Fibroblast of lung (primary cell): ENCODE measurements around the gene ZNF334. TPM values are rescaled to one million over a fixed set of nuclear protein-coding genes. Genes with fewer than 3 reads are reported as not detected.

Experiments
- DNase-seq, 2 donors: peaks; one replicate each; pipeline versions ENCODE4 v3.0.0 to v3.0.0-alpha.2; 2010; ENCODE audit warnings: low read depth in 2 of 2
- H2AFZ ChIP-seq: 2 replicates; pipeline ENCODE4 v1.5.1; 2012; ENCODE audit warnings: low read length, control low read depth, inconsistent platforms
- H3K27ac ChIP-seq: 2 replicates; pipeline ENCODE4 v1.5.1; 2011; ENCODE audit warnings: low read length, control low read depth; ENCODE audit not compliant: insufficient read depth
- H3K27me3 ChIP-seq: 2 replicates; pipeline ENCODE4 v1.5.1; 2011; ENCODE audit warnings: mild to moderate bottlenecking, low read length; ENCODE audit not compliant: control insufficient read depth, insufficient read depth
- H3K36me3 ChIP-seq: 2 replicates; pipeline ENCODE4 v1.5.1; 2011; ENCODE audit warnings: low read length; ENCODE audit not compliant: control insufficient read depth, insufficient read depth
- H3K4me1 ChIP-seq: 2 replicates; pipeline ENCODE4 v1.5.1; 2011; ENCODE audit warnings: low read length; ENCODE audit not compliant: control insufficient read depth, insufficient read depth; ENCODE audit errors: extremely low read depth
- H3K4me2 ChIP-seq: 2 replicates; pipeline ENCODE4 v1.5.1; 2011; ENCODE audit warnings: low read length, control low read depth; ENCODE audit not compliant: insufficient read depth; ENCODE audit errors: extremely low read depth
- H3K4me3 ChIP-seq, 4 experiments: fragments of 200-600 bp in 1 of 4; sonication (generic) in 1 of 4; replicated peaks in 1 of 4; 2 replicates each; pipeline ENCODE4 v1.5.1; 2011 to 2016; ENCODE audit warnings: low read length in 4 of 4, low read depth in 3 of 4, mild to moderate bottlenecking in 3 of 4, control low read depth in 2 of 4, inconsistent platforms in 1 of 4, mixed read lengths in 1 of 4; ENCODE audit not compliant: insufficient read depth in 1 of 4; ENCODE audit errors: control extremely low read depth in 1 of 4
- H3K79me2 ChIP-seq: 2 replicates; pipeline ENCODE4 v1.5.1; 2012; ENCODE audit warnings: mild to moderate bottlenecking, low read length, inconsistent platforms; ENCODE audit not compliant: control insufficient read depth, insufficient read depth
- H3K9ac ChIP-seq: 2 replicates; pipeline ENCODE4 v1.5.1; 2011; ENCODE audit warnings: mild to moderate bottlenecking, low read length, control low read depth; ENCODE audit not compliant: insufficient read depth
- H3K9me3 ChIP-seq: 2 replicates; pipeline ENCODE4 v1.5.1; 2012; ENCODE audit warnings: low read depth, low read length; ENCODE audit not compliant: control insufficient read depth, insufficient read depth
- H4K20me1 ChIP-seq: 2 replicates; pipeline ENCODE4 v1.5.1; 2011; ENCODE audit warnings: low read length; ENCODE audit not compliant: control insufficient read depth, insufficient read depth; ENCODE audit errors: extremely low read depth
- EZH2 ChIP-seq: IDR thresholded peaks from 2 replicates; pipeline ENCODE4 v1.5.1; 2012; ENCODE audit warnings: low read length, control low read depth, mild to moderate bottlenecking; ENCODE audit errors: missing control alignments
- polyA plus RNA-seq, 2 donors: library from polyadenylated mRNA; depleted of rRNA in 1 of 2; stranded (reverse) in 1 of 2; unstranded in 1 of 2; fragments of >200 nt; gene quantifications; 2 replicates each; pipeline ENCODE4 v1.2.1, GENCODE V29; 2011 to 2012; ENCODE audit warnings: missing spikeins in 1 of 2
- total RNA-seq: library from RNA; depleted of rRNA; stranded (reverse); fragments of >200 nt; gene quantifications from 2 replicates; pipeline ENCODE4 v1.2.1, GENCODE V29; 2014
- TF ChIP-seq, protein P1 (sequence below), 2 donors: IDR thresholded peaks in 1 of 2; conservative IDR thresholded peaks in 1 of 2; 1 replicate in 1 of 2; 2 replicates in 1 of 2; pipeline ENCODE4 v1.5.1; 2011 to 2012; ENCODE audit warnings: low read length in 2 of 2, control low read depth in 1 of 2, inconsistent platforms in 1 of 2, low read depth in 1 of 2, mild to moderate bottlenecking in 1 of 2

ZNF334 gene
- total and polyA plus RNA-seq, 2 donors (not counting 1 experiment from before 2014, with no cell fraction given), result 0.99 to 7.9 TPM

DNA sequence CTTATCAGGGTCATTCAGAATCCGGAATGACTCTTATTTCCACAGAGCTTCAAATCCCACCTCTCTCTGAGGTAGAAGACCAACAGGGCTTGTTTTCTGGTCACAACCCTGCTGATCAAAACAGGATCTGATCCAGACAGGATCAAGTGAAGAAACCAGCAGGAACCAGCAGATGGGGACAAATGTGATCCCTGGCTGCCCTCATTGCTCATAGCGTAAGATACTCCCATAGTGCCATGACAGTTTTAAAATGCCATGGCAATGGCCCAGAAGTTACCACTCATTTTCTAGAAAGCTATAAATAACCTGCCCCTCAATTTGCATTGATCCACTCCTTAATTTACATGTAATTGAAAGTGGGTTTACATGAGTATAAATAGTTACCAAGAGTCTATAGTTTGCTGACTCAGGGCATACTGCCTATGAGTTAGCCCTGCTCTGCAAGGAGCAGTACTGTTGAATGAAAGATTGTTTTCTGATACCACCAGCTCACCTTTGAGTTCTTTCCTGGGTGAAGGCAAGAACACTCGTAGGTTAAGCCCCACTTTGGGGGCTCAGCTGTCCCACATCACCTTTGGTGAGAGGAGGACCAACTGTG is 6.2 kb upstream of the ZNF334 start:
- no peaks in the 10 kb centered on the region for H3K9me3 ChIP-seq
- H3K27ac ChIP-seq, result no peak overlapping the region
- no peaks in the 10 kb centered on the region for H3K79me2 ChIP-seq
- H3K27me3 ChIP-seq, result no peaks in the 10 kb centered on the region
- DNase-seq, result no peak
- no peaks in the 10 kb centered on the region for H3K4me1 ChIP-seq
- no peak overlapping the region for H2AFZ ChIP-seq
- H4K20me1 ChIP-seq, result no peaks in the 10 kb centered on the region
- no peaks in the 10 kb centered on the region for H3K36me3 ChIP-seq
- H3K4me2 ChIP-seq, result no peak overlapping the region
- H3K4me3 ChIP-seq, result no peak overlapping the region
- H3K9ac ChIP-seq, result no peak overlapping the region
- TF ChIP-seq EZH2, result no peak
- TF ChIP-seq, protein P1, sequence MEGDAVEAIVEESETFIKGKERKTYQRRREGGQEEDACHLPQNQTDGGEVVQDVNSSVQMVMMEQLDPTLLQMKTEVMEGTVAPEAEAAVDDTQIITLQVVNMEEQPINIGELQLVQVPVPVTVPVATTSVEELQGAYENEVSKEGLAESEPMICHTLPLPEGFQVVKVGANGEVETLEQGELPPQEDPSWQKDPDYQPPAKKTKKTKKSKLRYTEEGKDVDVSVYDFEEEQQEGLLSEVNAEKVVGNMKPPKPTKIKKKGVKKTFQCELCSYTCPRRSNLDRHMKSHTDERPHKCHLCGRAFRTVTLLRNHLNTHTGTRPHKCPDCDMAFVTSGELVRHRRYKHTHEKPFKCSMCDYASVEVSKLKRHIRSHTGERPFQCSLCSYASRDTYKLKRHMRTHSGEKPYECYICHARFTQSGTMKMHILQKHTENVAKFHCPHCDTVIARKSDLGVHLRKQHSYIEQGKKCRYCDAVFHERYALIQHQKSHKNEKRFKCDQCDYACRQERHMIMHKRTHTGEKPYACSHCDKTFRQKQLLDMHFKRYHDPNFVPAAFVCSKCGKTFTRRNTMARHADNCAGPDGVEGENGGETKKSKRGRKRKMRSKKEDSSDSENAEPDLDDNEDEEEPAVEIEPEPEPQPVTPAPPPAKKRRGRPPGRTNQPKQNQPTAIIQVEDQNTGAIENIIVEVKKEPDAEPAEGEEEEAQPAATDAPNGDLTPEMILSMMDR (conservative IDR thresholded peaks at IDR 0.05 in 1 of 2, IDR thresholded peaks at IDR 0.05 in 1 of 2; ENCODE audit: low read depth in 1 of 2, low read length in 2 of 2), result no peak

DNA sequence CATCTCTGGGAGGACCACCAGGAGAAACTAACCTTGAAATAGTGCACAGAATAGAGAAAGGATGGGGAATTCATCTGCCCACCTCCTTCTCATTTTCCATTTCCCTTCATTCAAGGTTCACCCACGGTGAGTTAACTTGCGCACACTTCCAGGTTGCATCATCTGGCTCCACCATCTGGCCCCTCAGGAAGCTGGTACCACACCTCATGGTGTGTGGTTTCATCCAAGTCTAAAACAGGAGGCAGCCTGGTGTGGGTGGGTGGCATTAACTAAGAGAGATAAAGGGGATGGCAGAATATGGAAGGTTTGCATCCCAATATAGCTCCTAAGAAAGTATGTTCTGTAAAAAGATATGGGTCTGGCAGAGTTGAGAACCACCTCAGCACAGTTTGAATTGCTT is 3.8 kb downstream of the ZNF334 start:
- Histone ChIP-seq H3K9ac (no peak overlapping the region), H3K27ac (no peak overlapping the region), H3K79me2 (no peaks in the 10 kb centered on the region), H3K9me3 (no peaks in the 10 kb centered on the region), H3K4me3 (no peak overlapping the region), H3K27me3 (no peaks in the 10 kb centered on the region), H2AFZ (no peak overlapping the region), H3K4me1 (no peaks in the 10 kb centered on the region), H3K4me2 (no peak overlapping the region), H3K36me3 (no peaks in the 10 kb centered on the region), H4K20me1 (no peaks in the 10 kb centered on the region)
- TF ChIP-seq, protein P1 (conservative IDR thresholded peaks at IDR 0.05 in 1 of 2, IDR thresholded peaks at IDR 0.05 in 1 of 2; ENCODE audit: low read depth in 1 of 2, low read length in 2 of 2), result no peak
- TF ChIP-seq EZH2, result no peak
- DNase-seq, result no peak

DNA sequence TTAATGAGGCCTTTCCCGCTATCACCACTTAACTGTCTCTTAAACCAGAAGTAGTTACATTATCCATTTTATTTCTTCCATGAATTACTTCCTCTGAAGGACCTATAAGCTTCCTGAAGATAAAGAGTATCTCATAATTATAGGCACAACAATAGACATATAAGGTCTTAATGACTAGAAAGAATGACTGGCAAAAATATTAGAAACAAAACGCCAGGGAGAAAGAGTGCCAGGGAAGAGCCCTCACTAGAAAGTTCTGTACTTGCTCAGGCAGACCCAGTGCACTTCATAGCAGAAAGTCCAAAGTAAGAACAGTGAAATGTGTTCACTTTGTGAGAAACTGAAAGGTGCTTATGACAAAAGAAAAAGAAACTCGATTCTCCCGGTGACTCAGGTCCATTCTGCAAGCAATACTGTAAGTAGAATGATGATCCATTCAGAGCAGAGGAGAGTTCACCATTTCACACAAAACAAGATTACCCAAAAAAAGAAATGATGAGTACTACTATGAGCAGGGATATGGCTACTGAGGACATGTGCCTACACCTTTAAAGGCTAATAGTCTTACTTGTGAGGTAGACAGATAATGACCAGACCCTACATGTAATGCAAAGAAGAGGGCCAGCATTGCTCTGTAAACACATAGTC is 5.5 kb downstream of the ZNF334 start:
- H3K9me3 ChIP-seq, result no peaks in the 10 kb centered on the region
- H2AFZ ChIP-seq, result no peak overlapping the region
- no peak for TF ChIP-seq EZH2
- H3K27ac ChIP-seq, result no peak overlapping the region
- H4K20me1 ChIP-seq, result no peaks in the 10 kb centered on the region
- no peaks in the 10 kb centered on the region for H3K79me2 ChIP-seq
- H3K4me3 ChIP-seq, result no peak overlapping the region
- DNase-seq, result no peak
- H3K36me3 ChIP-seq, result no peaks in the 10 kb centered on the region
- H3K4me1 ChIP-seq, result no peaks in the 10 kb centered on the region
- H3K4me2 ChIP-seq, result no peak overlapping the region
- H3K9ac ChIP-seq, result no peak overlapping the region
- no peaks in the 10 kb centered on the region for H3K27me3 ChIP-seq
